HG03469 (cell line): ENCODE results near the gene PADI1.

Experiments used
- ATAC-seq: cut with Tn5 transposase; IDR thresholded peaks from one replicate; pipeline ENCODE4 v1.9.1; 2021; ENCODE audit warnings: mild to moderate bottlenecking, moderate library complexity, moderate number of reproducible peaks; ENCODE audit not compliant: unreplicated experiment

The PADI1 gene

DNA sequence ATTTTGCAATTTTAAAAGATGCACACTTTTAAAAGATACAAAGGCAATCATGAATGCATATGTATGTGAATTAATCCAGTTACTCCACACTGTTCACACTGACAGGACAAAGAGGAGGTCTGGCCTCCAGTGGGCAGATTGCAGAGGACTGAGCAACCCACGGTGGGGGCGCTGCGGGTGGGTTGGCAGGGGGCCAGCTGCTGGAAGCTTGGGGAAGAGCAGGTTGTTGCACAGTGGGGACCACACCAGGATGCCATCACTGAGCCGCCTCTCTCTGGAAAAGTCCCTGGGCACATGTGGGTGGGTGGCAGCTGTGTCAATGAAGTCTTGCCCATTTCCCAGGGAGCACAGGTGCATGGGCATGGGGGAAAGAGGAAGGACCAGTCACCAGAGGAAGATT is 90.4 kb downstream of the PADI1 start:
- no peak for ATAC-seq
